Motor neuron (in vitro differentiated cells): ENCODE results near the gene MVB12B. TPM values are rescaled to one million over a fixed set of nuclear protein-coding genes. Genes with fewer than 3 reads are reported as not detected.
"Not testable (repeated sequence)": the region's sequence is repeated elsewhere in the genome, so short reads cannot be mapped to it uniquely, and the experiment has no call there.

ENCODE experiments used
- ATAC-seq, 8 experiments: fragments of 200-7000 bp; cut with Tn5 transposase; replicated peaks in 6 of 8; 2 replicates each; pipeline ENCODE4 v1.8.0; 2021; ENCODE audit warnings: mild to moderate bottlenecking in 8 of 8, moderate library complexity in 8 of 8
- H3K27ac ChIP-seq, 2 donors: fragments of 250-450 bp; sonication (Bioruptor Pico); 2 replicates each; pipeline ENCODE4 v1.9.0; 2021; ENCODE audit warnings: antibody characterized with exemption in 2 of 2, mild to moderate bottlenecking in 2 of 2, moderate library complexity in 1 of 2
- H3K4me1 ChIP-seq, 2 donors: fragments of 250-450 bp; sonication (Bioruptor Pico); replicated peaks in 1 of 2; 2 replicates each; pipeline ENCODE4 v1.6.1; 2021; ENCODE audit warnings: antibody characterized with exemption in 2 of 2, mild to moderate bottlenecking in 2 of 2, moderate library complexity in 1 of 2
- H3K4me3 ChIP-seq, 5 donors: fragments of 250-450 bp; sonication (Bioruptor Pico); 2 replicates each; pipeline ENCODE4 v1.9.0; 2021; ENCODE audit warnings: antibody characterized with exemption in 5 of 5, mild to moderate bottlenecking in 5 of 5, moderate library complexity in 4 of 5
- WGBS, 10 experiments: fragments of 450-650 bp; shearing (Covaris generic); methylation state at CpG; one replicate each; pipeline ENCODE4 v1.0.0; 2022; 5-methylcytosine and 5-hydroxymethylcytosine counted together
- in situ Hi-C, 9 experiments: fragments of 400-800 bp; cut with MboI; loops; one replicate each; pipeline ENCODE4 v1.15.0; 2021; ENCODE audit warnings: low sequenced_read_pairs in 9 of 9, low pct_unique_long_range_greater_than_20kb in 2 of 9; ENCODE audit not compliant: unreplicated experiment in 9 of 9
- total RNA-seq, 8 experiments: library from RNA; unstranded; fragments of 300-600 nt; gene quantifications; 2 replicates each; pipeline versions ENCODE4 v1.2.3 to v1.2.4, GENCODE V29; 2022

MVB12B gene
- total RNA-seq, 8 experiments from 2014 or later, result 1.7 to 33.8 (median 23.0) TPM

DNA sequence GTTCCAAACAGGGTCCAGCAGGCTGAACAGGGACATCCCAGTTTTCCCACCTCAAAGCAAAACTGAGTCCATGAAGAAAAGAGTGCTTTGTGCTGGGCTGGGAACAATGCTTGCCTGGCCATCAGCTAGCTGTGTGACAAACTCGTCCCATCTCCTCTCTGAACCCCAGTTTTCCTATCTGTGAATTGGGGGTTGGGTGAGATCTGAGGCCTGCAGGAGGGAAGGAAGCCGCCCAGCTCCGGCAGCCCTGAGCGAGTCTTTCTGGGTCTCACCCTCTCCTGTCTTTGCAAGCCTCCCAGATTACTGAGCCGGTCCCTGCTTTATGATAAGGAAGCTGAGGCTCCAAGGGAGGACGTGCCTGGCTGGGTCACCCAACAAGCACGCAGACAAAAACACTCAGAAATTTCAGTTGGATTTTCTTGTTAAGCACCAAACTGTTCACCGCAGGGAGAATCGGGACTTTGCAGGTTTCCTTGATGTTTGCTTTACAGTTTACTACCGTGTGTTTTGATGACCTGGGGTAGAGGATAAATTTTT lies 204.5 kb downstream of the MVB12B start:
- Histone ChIP-seq H3K4me1 (peaks cover 0 to 5% of the 10 kb centered on the region in 2 donors), H3K27ac (no peak overlapping the region), H3K4me3 (no peak overlapping the region)
- 39 to 93% (median 69%) methylated on average over 1 to 8 of the region's 10 CpGs; no CpG with 5 or more reads in 4 of the 10 experiments for WGBS, 10 experiments
- in situ Hi-C loops, result no loop called here
- ATAC-seq, result no peak

DNA sequence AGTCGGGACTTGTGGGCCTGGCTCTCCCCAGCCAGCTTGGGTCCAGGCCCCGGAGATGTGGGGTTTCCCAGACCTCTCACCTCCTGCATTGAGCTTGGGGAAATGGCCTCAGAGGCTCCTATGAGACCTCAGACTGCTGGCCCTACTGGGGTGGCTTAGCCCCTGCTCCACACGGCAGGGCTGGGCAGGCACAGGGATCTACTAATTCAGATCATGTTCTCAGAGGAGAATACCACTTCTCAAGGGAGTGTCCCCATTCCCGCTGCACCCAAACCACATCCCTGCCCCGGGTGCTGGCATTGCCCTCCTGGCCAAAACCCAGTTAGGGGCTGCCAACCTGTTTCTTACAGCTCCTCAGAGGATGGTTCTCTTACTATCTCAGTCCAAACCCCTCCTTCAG lies 205.0 kb downstream of the MVB12B start:
- peak in 1 of 8 experiments; percentile 7 for ATAC-seq
- H3K4me1 ChIP-seq, result peaks cover 0 to 5% of the 10 kb centered on the region in 2 donors
- H3K4me3 ChIP-seq, result no peak overlapping the region
- H3K27ac ChIP-seq, result no peak overlapping the region
- WGBS, 10 experiments, result 17 to 55% (median 36%) methylated on average over 1 to 3 of the region's 5 CpGs; no CpG with 5 or more reads in 6 of the 10 experiments
- in situ Hi-C loops, result no loop called here

DNA sequence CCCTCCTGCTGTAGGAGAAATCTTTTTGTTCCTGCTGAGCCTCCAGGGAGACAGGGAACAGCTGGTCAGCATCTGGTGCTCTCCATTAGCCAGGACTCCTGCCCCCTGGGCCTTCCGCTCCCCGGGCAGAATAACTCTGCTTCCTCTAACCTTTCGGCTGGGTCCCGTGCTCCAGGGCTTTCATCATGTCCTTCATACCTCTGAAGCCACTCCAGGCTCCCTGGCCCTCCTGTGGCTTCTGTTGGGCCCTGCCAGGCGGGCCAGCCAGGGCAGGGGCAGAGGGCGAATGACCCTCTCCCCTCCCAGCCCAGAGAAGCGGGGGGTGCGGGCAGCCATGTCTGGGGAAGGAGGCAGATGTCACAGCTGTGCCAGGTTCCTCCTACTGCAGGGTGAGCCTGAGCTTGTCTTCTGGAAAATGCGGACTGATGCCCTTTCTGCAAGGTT lies 205.4 kb downstream of the MVB12B start:
- H3K4me1 ChIP-seq, result peaks cover 0 to 5% of the 10 kb centered on the region in 2 donors
- peak in 3 of 8 experiments; percentile 39 to 49 (median 45) for ATAC-seq
- no peak overlapping the region for H3K27ac ChIP-seq
- H3K4me3 ChIP-seq, result no peak overlapping the region
- in situ Hi-C loops, result no loop called here
- WGBS, 10 experiments, result 38% methylated on average over 3 of the region's 9 CpGs; no CpG with 5 or more reads in 9 of the 10 experiments

DNA sequence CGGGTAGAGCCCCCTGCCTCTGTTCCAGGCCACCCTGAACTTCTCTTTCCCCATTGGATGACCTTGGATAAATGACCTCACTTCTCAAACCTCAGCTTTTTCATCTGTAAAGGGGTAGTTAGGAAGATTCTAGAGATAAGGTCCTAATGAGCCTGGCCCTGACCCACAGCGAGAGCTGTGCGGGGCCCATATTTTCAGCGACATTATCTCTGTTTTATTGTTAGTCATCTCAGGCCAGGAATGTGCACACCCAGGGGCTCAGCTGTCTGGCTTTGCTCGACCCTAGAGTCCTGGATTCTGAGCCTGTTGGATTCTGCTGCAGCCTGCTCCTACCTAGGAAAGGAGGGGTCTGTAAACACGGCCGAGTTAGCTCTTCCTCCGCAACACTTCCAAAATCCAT lies 205.9 kb downstream of the MVB12B start:
- peaks cover 0 to 5% of the 10 kb centered on the region in 2 donors for H3K4me1 ChIP-seq
- 0 to 82% (median 60%) methylated on average over 1 to 7 of the region's 8 CpGs; no CpG with 5 or more reads in 3 of the 10 experiments for WGBS, 10 experiments
- H3K27ac ChIP-seq, result no peak overlapping the region
- in situ Hi-C loops, result no loop called here
- no peak overlapping the region for H3K4me3 ChIP-seq
- ATAC-seq, result no peak

DNA sequence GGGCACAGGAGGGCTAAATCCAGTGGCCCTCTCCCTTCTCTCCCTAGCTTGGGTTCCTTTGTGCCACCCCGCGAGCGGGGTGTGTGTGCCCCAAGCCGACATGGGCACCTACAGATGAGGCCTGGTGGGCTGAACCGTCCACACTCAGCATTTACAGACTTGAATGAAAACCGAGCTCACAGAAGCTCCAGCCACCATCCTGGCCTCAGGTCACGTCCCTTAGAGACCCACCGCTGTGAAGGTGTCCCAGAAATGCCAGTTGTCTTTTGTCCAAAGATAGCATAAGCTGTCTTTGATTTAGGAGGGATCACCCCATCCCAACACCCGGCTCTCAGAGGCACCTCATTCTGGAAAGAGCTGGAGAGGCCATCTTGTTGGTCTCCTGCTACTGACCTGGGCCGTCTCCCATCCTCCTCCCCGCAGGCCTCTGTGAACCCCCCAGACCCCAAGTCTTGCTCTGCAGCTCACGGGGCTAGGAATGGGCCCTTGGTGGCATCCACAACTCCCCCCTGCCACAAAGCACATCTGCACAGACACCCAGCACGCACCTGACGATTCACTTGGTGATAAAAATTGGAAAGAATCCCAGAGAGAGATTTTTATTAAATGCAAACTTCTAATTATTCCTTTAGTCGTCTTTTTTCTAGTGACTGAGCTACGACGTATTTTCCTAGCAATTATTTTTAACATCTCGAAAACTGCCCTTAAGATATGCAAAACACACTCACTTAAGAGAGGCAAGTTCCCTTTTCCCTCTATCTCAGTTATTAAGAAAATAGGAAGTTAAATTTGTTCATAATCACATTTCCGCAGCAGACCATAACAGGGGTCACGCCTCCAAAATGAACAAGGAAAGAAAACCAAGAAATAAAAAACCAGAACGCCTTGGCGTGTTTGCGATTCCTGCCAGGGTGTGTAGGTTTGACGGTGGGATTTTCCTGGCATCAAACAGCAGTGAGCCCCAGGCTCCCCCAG lies 206.6 kb downstream of the MVB12B start:
- 29 to 91% (median 82%) methylated on average over 1 to 18 of the region's 24 CpGs; no CpG with 5 or more reads in 1 of the 10 experiments for WGBS, 10 experiments
- no peak overlapping the region for H3K27ac ChIP-seq
- peaks cover 0 to 5% of the 10 kb centered on the region in 2 donors for H3K4me1 ChIP-seq
- in situ Hi-C loops, result no loop called here
- no peak overlapping the region for H3K4me3 ChIP-seq
- ATAC-seq, result no peak

DNA sequence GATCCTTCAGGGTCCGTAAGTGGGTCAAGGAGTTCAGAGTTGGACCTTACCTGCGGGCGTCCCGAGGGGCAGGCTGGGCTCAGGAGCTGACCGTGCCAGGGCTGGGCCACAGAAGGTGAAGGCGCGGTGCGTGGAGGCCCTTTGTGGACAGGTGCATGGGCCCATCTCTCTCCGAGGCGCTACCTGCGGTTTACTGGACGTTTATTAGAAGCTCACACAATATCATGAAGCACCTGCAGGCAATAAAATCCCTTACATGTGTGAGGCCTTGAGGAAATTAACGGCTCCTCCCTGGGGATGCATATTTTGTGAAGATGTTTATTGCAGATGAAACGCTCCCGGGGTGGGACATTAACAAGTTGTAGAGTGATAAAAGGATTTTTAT lies 207.3 kb downstream of the MVB12B start:
- peak in 3 of 8 experiments; percentile 12 to 46 (median 26) for ATAC-seq
- H3K27ac ChIP-seq, result no peak overlapping the region
- H3K4me1 ChIP-seq, result peaks cover 0 to 5% of the 10 kb centered on the region in 2 donors
- WGBS, 10 experiments, result 0 to 71% (median 49%) methylated on average over 2 to 12 of the region's 15 CpGs; no CpG with 5 or more reads in 4 of the 10 experiments
- in situ Hi-C loops, result no loop called here
- H3K4me3 ChIP-seq, result no peak overlapping the region

DNA sequence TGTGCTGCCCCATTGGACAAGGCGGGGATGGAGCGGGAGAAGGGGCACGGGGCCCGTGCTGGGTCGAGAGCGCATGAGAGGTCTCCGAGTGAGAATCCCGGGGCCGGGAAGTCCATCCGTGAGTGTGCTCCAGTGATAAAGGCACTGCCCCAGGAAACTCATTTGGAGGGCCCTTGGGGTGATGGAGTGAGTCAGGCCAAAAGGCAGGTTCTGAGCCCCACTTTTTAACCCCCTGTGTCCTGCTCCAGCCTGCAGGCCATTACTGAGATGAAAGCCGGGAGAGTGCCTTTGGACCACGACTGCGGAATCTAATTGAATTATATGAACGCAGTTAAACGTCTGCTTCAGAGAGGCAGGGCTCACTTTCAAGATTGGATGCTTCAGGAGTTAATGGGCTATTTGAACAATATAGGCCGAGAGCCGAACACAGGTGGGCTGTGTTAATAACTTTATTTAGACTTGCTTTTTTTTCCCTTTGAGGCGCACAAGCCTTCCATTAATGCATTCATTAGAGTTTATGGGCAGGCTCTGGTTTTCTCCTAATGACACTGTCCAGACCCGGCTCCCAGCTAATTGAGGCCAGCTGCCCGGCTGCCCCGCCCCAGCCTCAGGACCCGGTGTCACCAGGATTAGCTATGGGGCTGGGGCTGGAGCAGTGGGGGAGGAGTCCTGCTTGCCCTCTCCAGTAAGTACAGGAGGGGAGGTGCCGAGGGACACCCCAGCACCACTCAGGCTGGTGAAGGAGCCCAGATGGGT lies 208.0 kb downstream of the MVB12B start:
- in situ Hi-C loops, result no loop called here
- 0 to 80% (median 17%) methylated on average over 1 to 10 of the region's 23 CpGs; no CpG with 5 or more reads in 1 of the 10 experiments for WGBS, 10 experiments
- ATAC-seq, result peak; percentile 21 to 75 (median 49)
- no peak overlapping the region for H3K4me3 ChIP-seq
- peaks cover 0 to 5% of the 10 kb centered on the region in 2 donors for H3K4me1 ChIP-seq
- no peak overlapping the region for H3K27ac ChIP-seq

DNA sequence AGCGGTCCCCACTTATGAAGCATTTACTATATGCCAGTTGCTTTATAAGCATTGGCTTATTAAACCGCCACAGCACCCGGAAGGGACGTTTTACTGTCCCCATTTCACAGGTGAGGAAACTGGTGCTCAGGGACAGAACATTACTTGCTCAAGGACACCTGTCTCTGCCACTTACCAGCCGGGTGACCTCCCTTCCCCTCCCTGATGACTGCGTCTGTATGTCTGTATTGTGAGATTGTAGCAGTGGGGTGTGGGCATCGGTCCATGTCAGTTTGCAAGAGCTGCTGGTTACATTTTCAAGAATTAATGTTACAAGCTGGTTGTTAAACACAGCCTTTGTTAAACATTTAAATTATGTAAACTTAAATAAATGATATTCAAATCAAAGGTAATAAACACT lies 209.5 kb downstream of the MVB12B start:
- no peak overlapping the region for H3K27ac ChIP-seq
- H3K4me3 ChIP-seq, result no peak overlapping the region
- no peak for ATAC-seq
- peaks cover 0 to 5% of the 10 kb centered on the region in 2 donors for H3K4me1 ChIP-seq
- in situ Hi-C loops, result no loop called here
- WGBS, 10 experiments, result 65 to 81% (median 77%) methylated on average over 1 to 4 of the region's 7 CpGs; no CpG with 5 or more reads in 3 of the 10 experiments

DNA sequence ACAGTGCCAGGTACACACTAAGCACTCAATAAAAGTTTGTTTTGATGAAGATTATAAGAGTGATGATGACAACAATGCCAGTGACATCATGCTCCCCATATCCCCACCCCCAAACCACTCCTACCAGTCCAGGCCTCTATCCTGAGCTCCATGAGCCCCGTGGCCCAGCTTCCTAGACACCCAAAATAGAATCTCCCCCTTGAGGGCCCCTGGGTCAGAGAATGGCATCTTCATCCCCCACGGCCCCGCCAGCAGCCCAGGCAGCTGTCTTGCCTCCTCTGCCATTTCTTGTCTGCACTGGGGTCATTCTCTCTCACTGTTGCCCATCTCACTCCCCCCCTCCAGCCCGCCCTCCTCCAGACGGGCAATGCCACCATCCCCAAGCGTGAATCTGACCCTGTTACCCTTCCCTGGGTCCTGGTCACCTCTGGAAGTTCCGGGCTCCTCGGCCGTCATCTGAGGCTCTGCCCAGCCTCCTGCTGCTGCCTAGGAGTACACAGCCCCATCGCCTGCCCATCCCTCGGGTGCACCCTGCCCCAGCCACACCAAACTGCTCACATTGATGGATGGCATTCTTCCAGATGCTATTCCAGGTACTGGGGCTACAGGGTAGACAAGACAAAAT lies 210.3 kb downstream of the MVB12B start:
- 40 to 100% (median 93%) methylated on average over 2 to 3 of the region's 11 CpGs; no CpG with 5 or more reads in 6 of the 10 experiments for whole genome bisulfite sequencing, 10 experiments
- in situ Hi-C loops, result no loop called here
- H3K27ac ChIP-seq, result no peak overlapping the region
- H3K4me1 ChIP-seq, result peaks cover 0 to 5% of the 10 kb centered on the region in 2 donors
- ATAC-seq, result no peak
- no peak overlapping the region for H3K4me3 ChIP-seq

DNA sequence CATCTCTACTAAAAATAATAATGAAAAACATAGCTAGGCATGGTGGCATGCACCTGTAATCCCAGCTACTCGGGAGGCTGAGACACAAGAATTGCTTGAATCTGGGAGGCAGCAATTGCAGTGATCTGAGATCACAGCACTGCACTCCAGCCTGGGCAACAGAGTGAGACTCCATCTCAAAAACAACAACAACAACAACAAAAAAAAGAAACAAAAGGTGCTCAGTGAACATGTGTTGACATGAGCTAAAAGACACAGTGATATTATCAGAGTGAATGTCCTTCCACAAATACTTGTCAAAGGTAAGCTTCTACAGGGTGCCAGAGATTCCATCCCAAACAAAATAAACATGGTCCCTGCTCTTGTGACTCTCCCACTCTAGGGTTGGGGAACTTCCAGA lies 211.9 kb downstream of the MVB12B start:
- no peak overlapping the region for H3K4me3 ChIP-seq
- in situ Hi-C loops, result no loop called here

DNA sequence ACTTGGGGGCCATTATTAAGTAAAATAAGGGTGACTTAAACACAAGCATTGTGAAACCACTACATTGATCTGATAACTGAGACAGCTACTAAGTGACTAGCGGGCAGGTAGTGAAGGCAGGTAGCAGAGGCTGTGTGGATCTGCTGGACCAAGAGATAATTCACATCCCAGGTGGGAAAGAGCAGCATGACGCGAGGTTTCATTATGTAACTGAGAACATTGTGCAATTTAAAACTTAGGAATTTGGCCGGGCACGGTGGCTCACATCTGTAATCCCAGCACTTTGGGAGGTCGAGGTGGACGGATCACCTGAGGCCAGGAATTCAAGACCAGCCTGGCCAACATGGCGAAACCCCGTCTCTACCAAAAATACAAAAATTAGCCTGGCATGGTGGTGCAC lies 213.8 kb downstream of the MVB12B start:
- WGBS, 10 experiments, result 64 to 100% (median 91%) methylated on average over 3 to 7 of the region's 9 CpGs; no CpG with 5 or more reads in 2 of the 10 experiments
- H3K4me1 ChIP-seq, H3K27ac ChIP-seq, ATAC-seq, in situ Hi-C loops, H3K4me3 ChIP-seq: not testable (repeated sequence)

More for the DNA sequence above, 211.9 kb downstream of the MVB12B start:
- H3K27ac ChIP-seq, result no peak overlapping the region
- whole genome bisulfite sequencing, 10 experiments, result 0 to 83% (median 80%) methylated on average over 1 of the region's 1 CpG; no CpG with 5 or more reads in 6 of the 10 experiments
- H3K4me1 ChIP-seq, result peaks cover 0 to 5% of the 10 kb centered on the region in 2 donors
- ATAC-seq, result no peak

DNA sequence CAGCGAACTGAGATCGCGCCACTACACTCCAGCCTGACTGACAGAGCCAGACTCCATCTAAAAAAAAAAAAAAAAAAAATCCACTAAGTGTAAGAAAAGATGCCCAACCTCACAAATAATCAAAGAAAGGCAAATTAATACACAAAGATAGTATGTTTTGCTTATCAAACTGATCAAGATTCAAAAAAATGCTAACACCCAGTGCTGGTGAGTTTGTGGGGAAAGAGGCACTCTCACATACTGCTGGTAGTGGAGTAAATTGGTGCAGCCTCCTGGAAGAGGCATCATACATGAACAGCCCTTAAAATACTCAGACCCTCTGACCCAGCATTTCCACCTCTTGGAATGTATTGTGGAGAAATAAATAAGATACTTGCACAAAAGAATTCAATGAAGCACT lies 216.9 kb downstream of the MVB12B start:
- 58 to 100% (median 100%) methylated on average over 1 to 3 of the region's 3 CpGs; no CpG with 5 or more reads in 4 of the 10 experiments for WGBS, 10 experiments
- H3K27ac ChIP-seq, result no peak overlapping the region
- no peak overlapping the region for H3K4me3 ChIP-seq
- in situ Hi-C loops, result no loop called here
- ATAC-seq, result no peak
- H3K4me1 ChIP-seq, result no peaks in the 10 kb centered on the region
